Fibroblast of villous mesenchyme (primary cell): ENCODE measurements around the gene RTF1. TPM values are rescaled to one million over a fixed set of nuclear protein-coding genes. Genes with fewer than 3 reads are reported as not detected.
"Not testable (repeated sequence)": the region's sequence is repeated elsewhere in the genome, so short reads cannot be mapped to it uniquely, and the experiment has no call there.

ENCODE experiments used
- DNase-seq: peaks from one replicate; pipeline ENCODE4 v3.0.0-alpha.2; 2010; ENCODE audit warnings: low read depth
- H3K4me3 ChIP-seq: 2 replicates; pipeline ENCODE4 v1.5.1; 2011; ENCODE audit warnings: low read depth, mild to moderate bottlenecking, low read length
- total RNA-seq: library from RNA; depleted of rRNA; stranded (reverse); fragments of >200 nt; gene quantifications from 2 replicates; pipeline ENCODE4 v1.2.3, GENCODE V29; 2012
- TF ChIP-seq, protein P1 (sequence below): IDR thresholded peaks from 2 replicates; pipeline ENCODE4 v1.5.1; 2012; ENCODE audit warnings: low read depth, mild to moderate bottlenecking, low read length; ENCODE audit not compliant: insufficient read depth

The RTF1 gene
- total RNA-seq, 1 donor = 37.1 TPM

DNA sequence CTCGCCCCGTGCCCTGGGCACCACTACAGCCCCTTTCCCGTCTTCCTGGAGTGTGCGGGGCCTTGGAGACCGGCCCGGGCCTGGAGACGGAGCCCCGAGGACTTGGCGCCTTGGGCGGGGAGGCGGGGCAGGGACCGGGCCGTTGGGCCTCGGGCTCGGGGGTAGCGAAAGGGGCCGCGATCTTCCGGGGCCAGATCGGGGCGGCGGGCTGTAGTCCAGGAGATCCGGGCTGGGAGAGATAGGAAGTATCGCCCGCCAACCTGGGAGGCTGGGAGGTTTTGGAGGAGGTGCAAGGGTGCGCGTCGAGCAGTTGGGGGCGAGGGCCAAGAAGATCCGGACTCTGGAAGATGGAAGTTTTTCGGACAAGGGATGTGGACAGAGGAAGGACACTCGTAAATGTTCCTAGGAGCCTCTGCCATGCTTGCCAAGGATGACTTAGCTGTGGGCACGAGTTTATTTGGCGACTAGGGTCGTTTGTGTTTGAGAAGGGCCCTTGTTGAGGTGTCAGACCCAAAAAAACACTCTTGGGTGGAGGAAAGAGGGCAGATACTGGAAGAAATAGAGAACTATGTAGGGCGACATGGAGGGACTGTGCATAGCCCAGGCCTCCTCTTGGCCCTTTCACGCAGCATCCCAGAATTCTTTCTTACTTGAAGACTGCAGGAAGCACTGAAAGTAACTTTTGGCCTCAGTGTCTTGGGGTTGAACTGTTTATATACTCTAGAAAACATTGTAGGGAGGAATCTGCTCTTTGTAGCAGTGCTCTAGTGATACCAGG is 712 bp downstream of the RTF1 start:
- DNase-seq = peak; percentile 44
- TF ChIP-seq, protein P1, sequence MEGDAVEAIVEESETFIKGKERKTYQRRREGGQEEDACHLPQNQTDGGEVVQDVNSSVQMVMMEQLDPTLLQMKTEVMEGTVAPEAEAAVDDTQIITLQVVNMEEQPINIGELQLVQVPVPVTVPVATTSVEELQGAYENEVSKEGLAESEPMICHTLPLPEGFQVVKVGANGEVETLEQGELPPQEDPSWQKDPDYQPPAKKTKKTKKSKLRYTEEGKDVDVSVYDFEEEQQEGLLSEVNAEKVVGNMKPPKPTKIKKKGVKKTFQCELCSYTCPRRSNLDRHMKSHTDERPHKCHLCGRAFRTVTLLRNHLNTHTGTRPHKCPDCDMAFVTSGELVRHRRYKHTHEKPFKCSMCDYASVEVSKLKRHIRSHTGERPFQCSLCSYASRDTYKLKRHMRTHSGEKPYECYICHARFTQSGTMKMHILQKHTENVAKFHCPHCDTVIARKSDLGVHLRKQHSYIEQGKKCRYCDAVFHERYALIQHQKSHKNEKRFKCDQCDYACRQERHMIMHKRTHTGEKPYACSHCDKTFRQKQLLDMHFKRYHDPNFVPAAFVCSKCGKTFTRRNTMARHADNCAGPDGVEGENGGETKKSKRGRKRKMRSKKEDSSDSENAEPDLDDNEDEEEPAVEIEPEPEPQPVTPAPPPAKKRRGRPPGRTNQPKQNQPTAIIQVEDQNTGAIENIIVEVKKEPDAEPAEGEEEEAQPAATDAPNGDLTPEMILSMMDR = no peak
- H3K4me3 ChIP-seq = peak overlapping the region; percentile 84

DNA sequence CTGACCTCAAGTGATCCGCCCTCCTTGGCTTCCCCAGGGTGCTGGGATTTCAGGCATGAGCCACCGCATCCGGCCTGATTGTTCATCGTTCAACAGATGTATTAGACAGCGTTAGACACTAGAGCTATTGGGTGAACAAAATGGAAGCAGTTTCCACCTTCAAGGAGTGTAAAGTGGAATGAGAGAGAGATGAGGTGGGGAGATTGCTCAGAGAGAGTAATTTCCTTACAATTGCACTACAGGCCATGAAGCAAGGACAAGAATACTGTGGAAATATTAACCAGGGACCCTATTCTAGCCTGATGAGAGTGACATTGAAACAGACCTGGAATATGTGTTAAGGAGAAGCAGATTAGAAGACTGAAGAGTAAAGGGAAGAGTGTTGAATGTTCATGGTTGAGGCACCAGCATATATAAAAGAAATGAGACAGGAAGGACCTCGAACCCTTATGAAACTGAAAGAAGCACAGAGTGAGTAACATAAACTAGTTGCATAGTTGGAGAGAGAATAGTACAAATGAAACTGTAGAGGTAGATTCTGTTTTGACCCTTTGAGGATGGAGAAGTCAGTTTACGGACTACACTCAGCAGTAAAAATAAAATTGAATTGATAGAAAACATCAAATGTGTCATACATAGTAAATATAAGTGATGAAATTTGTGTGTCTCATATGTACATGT is 7.2 kb downstream of the RTF1 start:
- DNase-seq = no peak
- TF ChIP-seq, protein P1 = no peak
- H3K4me3 ChIP-seq = no peak overlapping the region

DNA sequence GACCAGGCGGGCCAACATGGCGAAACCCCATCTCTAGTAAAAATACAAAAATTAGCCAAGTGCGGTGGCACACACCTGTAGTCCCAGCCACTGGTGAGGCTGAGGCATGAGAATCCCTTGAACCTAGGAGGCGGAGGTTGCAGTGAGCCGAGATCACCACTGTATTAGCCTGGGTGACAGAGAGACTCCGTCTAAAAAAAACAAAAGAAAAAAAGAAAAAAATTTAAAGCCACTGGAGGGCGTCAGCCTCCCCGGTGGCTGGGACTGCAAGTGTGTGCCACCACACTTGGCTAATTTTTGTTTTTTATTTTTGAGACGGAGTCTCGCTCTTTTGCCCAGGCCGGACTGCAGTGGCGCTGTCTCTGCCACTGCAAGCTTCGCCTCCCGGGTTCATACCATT is 7.9 kb downstream of the RTF1 start:
- no peak for DNase-seq
- H3K4me3 ChIP-seq = no peak overlapping the region
- TF ChIP-seq, protein P1 = no peak

DNA sequence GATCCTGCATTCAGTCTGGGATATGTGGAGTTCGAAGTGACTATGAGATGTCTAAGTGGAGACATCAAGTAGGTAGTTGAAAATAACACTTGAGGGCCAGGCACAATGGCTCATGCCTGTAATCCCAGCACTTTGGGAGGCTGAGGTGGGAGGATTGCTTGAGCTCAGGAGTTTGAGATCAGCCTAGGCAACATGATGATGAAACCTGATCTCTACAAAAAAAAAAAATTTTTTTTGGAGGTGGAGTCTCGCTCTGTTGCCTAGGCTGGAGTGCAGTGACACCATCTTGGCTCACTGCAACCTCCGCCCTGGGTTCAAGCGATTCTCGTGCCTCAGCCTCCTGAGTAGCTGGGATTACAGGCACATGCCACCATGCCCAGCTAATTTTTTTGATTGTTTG is 9.0 kb downstream of the RTF1 start:
- DNase-seq = not testable (repeated sequence)

DNA sequence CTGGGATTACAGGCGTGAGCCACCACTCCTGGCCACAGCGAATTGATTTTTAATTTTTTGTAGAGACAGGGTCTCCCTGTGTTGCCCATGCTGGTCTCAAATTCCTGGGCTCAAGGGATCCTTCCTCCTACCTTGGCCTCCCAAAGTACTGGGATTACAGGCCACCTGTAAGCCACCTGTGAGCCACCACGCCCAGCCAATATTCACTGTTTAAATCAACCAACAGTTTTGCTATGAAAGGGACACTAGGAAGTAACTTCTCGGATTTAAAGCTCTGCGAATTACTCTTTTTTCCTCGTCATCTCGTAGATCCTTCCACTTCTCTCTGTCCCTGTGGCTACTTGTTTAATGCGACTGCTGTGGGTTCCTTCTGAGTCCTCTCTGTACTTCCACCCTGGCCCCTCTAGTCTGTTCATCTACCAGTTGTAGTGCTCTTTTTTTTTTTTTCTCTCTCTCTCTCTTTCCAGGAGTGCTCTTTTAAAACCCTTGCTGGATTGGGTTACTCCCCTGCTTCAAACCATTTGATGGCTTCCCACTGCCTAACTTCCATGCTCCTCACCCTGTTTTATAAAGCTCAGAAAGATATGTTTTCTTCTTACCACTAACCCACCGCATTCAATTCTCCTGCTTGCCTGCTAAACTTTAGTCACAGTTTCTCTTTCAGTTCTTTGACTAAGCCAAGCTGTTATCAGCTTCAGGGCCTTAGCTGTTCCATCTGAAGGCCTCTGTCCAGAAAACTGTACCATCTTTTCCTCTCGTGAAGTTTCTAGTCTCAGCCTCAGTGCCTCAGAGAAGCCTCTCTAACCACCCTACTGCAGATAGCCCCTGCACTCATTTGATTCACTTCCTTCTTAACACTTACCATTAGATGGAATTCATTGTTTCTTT is 12.4 kb downstream of the RTF1 start:
- H3K4me3 ChIP-seq = no peak overlapping the region
- TF ChIP-seq, protein P1 = no peak
- peak; percentile 69 for DNase-seq

More for the DNA sequence above, 9.0 kb downstream of the RTF1 start:
- not testable (repeated sequence) for H3K4me3 ChIP-seq

DNA sequence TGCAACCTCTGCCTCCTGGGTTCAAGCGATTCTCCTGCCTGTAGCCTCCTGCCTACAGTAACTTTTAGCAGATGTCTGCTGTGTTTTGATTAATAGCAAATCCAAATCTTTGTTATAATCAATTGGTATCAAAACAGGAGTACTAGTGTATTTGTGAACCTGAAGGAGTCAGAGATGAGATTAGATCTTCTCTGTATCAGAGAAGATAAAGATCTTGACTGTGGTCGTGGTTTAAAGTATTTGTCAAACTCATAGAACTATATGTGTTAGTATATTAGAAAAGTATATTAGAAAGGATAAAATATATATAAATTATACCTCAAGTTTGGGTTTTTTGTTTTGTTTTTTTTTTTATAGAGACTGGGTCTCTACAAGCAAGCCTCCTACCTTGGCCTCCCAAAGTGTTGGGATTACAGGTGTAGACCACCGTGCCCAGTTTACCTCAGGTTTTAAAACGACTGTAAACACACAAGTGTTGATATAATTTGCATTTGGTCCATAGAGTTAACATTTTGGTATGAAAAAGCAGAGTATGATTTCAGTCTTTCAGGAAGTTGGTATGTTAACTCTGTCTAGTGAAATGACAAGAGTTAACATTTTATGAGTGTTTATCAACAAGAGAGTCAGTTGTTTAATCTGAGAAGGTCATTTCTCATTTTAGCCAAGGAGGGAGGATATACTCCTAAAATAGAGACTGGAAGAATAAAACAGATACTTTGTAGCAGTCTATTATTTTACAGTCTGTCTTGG is 18.3 kb downstream of the RTF1 start:
- peak; percentile 30 for DNase-seq
- no peak overlapping the region for H3K4me3 ChIP-seq
- TF ChIP-seq, protein P1 = no peak
